ENCODE results near the gene EMC8.

DNA sequence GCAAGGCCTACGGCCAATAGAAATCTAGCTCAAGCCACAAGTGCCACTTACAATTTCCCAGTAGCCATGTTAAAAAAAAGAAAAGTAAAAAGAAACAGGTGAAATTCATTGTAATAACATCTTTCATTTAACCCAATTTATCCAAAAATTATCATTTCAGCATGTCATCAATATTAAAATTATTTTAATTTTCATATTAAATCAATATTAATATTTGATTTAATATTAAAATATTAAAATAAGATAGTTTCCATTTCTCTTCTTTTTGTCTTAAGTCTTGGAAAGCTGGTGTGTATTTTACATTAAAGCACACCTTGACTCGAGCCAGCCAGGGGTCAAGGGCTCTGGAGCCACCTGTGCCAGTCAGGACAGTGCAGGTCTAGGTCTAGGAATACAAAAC lies 35.7 kb downstream of the EMC8 start:
- TF ChIP-seq, protein P1, sequence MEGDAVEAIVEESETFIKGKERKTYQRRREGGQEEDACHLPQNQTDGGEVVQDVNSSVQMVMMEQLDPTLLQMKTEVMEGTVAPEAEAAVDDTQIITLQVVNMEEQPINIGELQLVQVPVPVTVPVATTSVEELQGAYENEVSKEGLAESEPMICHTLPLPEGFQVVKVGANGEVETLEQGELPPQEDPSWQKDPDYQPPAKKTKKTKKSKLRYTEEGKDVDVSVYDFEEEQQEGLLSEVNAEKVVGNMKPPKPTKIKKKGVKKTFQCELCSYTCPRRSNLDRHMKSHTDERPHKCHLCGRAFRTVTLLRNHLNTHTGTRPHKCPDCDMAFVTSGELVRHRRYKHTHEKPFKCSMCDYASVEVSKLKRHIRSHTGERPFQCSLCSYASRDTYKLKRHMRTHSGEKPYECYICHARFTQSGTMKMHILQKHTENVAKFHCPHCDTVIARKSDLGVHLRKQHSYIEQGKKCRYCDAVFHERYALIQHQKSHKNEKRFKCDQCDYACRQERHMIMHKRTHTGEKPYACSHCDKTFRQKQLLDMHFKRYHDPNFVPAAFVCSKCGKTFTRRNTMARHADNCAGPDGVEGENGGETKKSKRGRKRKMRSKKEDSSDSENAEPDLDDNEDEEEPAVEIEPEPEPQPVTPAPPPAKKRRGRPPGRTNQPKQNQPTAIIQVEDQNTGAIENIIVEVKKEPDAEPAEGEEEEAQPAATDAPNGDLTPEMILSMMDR (IDR thresholded peaks at IDR 0.05) = no peak
- TF ChIP-seq POLR2AphosphoS5 (IDR thresholded peaks at IDR 0.05) = no peak
- no peak for TF ChIP-seq POLR2A (IDR thresholded peaks at IDR 0.05)

All from stomach (tissue), 4 donors.